MG63 (cell line): ENCODE results near the gene CD82. TPM values are rescaled to one million over a fixed set of nuclear protein-coding genes. Genes with fewer than 3 reads are reported as not detected.
A peak's percentile ranks its signal among the peaks of the same experiment; 100 is the strongest.
"Not testable (repeated sequence)": the region's sequence is repeated elsewhere in the genome, so short reads cannot be mapped to it uniquely, and the experiment has no call there.

Experiments used
- DNase-seq: peaks from one replicate; pipeline ENCODE4 v3.0.0-alpha.2; 2020
- H3K27me3 ChIP-seq: fragments of 250-450 bp; sonication (Bioruptor Pico); 2 replicates; pipeline ENCODE4 v1.5.1; 2020; ENCODE audit warnings: mild to moderate bottlenecking, moderate library complexity
- H3K36me3 ChIP-seq: fragments of 250-450 bp; sonication (Bioruptor Pico); 2 replicates; pipeline ENCODE4 v1.5.1; 2020; ENCODE audit warnings: mild to moderate bottlenecking, moderate library complexity
- H3K4me3 ChIP-seq: fragments of 250-450 bp; sonication (Bioruptor Pico); 2 replicates; pipeline ENCODE4 v1.5.1; 2020; ENCODE audit warnings: mild to moderate bottlenecking, moderate library complexity
- H3K9me3 ChIP-seq: fragments of 250-450 bp; sonication (Bioruptor Pico); 2 replicates; pipeline ENCODE4 v1.5.1; 2020; ENCODE audit warnings: mild to moderate bottlenecking, moderate library complexity
- total RNA-seq: library from RNA; depleted of rRNA; stranded (reverse); fragments of >200 nt; shearing (Covaris generic); gene quantifications from 2 replicates; pipeline ENCODE4 v1.2.3, GENCODE V29; 2014; ENCODE audit warnings: low replicate concordance

The CD82 gene
- total RNA-seq, 1 experiment from 2014 or later = 61.3 TPM

GRCh38 chr11:44548961-44549749 lies 16.3 kb upstream of the CD82 start:
- not testable (repeated sequence) for DNase-seq, H3K4me3 ChIP-seq, H3K36me3 ChIP-seq, H3K27me3 ChIP-seq
- H3K9me3 ChIP-seq = peaks cover 12% of the 10 kb centered on the region

DNA sequence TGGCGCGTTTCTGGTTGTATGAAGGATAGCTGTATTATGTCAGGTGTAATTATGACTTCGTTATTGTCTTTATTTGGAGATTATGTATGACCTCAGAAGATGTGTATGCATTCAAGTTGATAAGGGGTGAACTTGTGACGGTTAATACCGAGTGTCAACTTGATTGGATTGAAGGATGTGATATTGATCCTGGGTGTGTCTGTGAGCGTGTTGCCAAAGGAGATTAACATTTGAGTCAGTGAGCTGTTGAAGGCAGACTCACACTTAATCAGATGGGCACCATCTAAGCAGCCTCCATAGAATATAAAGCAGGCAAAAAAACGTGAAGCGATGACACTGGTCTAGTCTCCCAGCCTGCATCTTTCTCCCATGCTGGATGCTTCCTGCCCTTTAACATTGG lies 15.3 kb upstream of the CD82 start:
- Histone ChIP-seq H3K9me3 (peaks cover 12% of the 10 kb centered on the region), H3K36me3 (no peaks in the 10 kb centered on the region), H3K27me3 (no peaks in the 10 kb centered on the region), H3K4me3 (no peak overlapping the region)
- DNase-seq = no peak

GRCh38 chr11:44551456-44552139 lies 13.9 kb upstream of the CD82 start:
- no peak for DNase-seq
- H3K9me3 ChIP-seq = peaks cover 12% of the 10 kb centered on the region
- H3K36me3 ChIP-seq = no peaks in the 10 kb centered on the region
- no peak overlapping the region for H3K4me3 ChIP-seq
- H3K27me3 ChIP-seq = no peaks in the 10 kb centered on the region

- Histone ChIP-seq H3K4me3 (no peak overlapping the region), H3K36me3 (no peaks in the 10 kb centered on the region), H3K9me3 (peaks cover 12% of the 10 kb centered on the region), H3K27me3 (no peaks in the 10 kb centered on the region)
- DNase-seq = no peak
Measured at GRCh38 chr11:44555031-44555800, 10.2 kb upstream of the CD82 start.

DNA sequence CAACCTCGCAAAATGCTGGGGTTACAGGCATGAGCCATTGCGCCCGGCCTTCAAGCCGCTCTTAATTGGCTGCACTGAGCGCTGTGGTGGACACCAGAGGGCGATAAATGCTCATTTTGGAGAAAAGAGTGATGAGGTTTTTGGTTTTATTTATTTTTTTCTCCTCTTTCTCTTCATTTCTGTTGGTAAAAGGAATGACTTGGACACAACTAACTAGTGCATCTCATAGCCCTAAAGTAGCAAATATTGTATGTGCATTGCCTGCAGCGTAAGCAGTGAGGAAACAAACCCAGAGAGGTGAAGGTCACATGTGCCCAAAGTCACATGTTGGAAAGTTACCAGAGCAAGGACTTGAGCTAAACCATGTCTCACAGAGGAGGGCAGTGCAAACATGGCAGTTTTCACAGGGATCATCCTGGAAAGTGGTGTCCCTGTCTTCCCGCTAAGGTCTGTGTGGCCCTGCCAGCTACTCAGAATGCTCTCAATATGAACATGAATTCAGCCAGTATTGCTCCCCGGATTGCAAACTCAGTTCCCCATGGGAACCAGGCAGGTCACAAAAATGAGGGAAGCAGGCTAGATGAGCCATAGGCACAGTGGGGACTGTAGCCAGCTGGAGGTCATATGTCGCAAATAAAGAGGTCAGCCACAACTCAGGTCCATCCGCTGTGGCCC lies 8.6 kb upstream of the CD82 start:
- DNase-seq = peak; percentile 53
- Histone ChIP-seq H3K4me3 (no peak overlapping the region), H3K9me3 (peaks cover 12% of the 10 kb centered on the region), H3K27me3 (no peaks in the 10 kb centered on the region), H3K36me3 (no peaks in the 10 kb centered on the region)

GRCh38 chr11:44557464-44557863 lies 8.0 kb upstream of the CD82 start:
- peaks cover 11% of the 10 kb centered on the region for H3K9me3 ChIP-seq
- no peaks in the 10 kb centered on the region for H3K27me3 ChIP-seq
- no peaks in the 10 kb centered on the region for H3K36me3 ChIP-seq
- H3K4me3 ChIP-seq = no peak overlapping the region
- DNase-seq = no peak

- Histone ChIP-seq H3K4me3 (no peak overlapping the region), H3K9me3 (no peaks in the 10 kb centered on the region), H3K36me3 (no peaks in the 10 kb centered on the region), H3K27me3 (no peaks in the 10 kb centered on the region)
- no peak for DNase-seq
Measured at GRCh38 chr11:44559207-44559939, 6.1 kb upstream of the CD82 start.

- not testable (repeated sequence) for H3K36me3 ChIP-seq, H3K27me3 ChIP-seq, H3K4me3 ChIP-seq, DNase-seq, H3K9me3 ChIP-seq
Measured at GRCh38 chr11:44559940-44560300, 5.5 kb upstream of the CD82 start.

DNA sequence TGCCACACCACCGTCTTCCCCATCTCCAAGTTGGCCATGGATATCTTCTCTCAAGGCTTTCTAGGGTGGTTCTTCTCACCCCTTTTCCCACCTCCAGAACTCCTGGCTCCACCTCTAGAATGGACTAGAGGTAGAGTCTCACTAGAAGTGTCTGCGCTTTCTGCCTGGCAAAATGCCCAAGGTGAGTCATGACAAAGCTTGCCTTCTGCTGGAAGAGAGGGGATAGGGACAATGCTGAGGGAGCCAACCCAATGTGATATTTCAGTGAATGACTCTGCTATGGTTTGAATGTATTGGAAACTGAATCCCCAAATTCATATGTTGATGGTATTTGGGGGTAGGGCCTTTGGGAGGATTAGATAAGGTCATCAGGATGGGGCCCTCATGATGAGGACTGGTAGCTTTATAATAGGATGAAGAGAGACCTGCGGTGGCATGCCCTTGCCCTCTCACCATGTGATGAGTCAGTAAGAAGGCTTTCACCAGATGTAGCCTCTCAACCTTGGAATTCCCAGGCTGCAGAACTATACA lies 4.1 kb upstream of the CD82 start:
- Histone ChIP-seq H3K9me3 (no peaks in the 10 kb centered on the region), H3K27me3 (no peaks in the 10 kb centered on the region), H3K4me3 (no peak overlapping the region), H3K36me3 (no peaks in the 10 kb centered on the region)
- peak; percentile 37 for DNase-seq

- Histone ChIP-seq H3K4me3 (no peak overlapping the region), H3K27me3 (no peaks in the 10 kb centered on the region), H3K36me3 (no peaks in the 10 kb centered on the region), H3K9me3 (no peaks in the 10 kb centered on the region)
- no peak for DNase-seq
Measured at GRCh38 chr11:44561964-44562734, 3.3 kb upstream of the CD82 start.

DNA sequence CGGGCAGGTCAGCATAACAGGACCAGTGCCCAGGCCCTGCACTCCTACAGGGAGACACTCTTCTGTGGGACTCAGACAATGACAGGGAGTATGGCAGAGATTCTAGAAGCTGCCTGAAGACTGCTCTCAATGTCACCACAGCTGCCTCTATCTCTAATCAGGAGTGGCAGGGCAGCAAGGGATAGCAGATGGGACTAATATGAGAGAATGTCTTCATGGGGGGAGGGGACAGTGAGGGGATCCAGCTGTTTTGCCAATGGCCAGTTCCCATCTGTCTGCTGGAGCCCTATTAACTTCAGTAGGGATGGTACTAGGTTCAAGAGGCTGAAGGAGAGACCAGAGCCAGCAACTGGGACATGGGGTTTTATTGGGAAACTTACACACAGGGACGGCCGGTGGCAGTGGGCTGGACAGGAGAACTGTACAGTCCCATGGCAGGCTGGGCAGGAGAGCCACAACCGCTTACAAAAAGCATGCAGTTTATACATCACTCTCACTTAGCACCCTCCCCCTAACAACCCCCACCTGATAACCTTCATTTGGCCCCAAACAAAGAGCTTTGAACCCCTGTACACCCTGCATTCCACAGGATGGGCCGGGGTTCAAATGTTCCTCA lies 2.5 kb upstream of the CD82 start:
- no peak for DNase-seq
- Histone ChIP-seq H3K36me3 (no peaks in the 10 kb centered on the region), H3K9me3 (no peaks in the 10 kb centered on the region), H3K27me3 (no peaks in the 10 kb centered on the region), H3K4me3 (no peak overlapping the region)

GRCh38 chr11:44563711-44564110 lies 1.8 kb upstream of the CD82 start:
- Histone ChIP-seq H3K4me3 (no peak overlapping the region), H3K36me3 (no peaks in the 10 kb centered on the region), H3K9me3 (no peaks in the 10 kb centered on the region), H3K27me3 (no peaks in the 10 kb centered on the region)
- no peak for DNase-seq

GRCh38 chr11:44564166-44564565 lies 1.3 kb upstream of the CD82 start:
- DNase-seq = no peak
- Histone ChIP-seq H3K36me3 (no peaks in the 10 kb centered on the region), H3K4me3 (no peak overlapping the region), H3K27me3 (no peaks in the 10 kb centered on the region), H3K9me3 (no peaks in the 10 kb centered on the region)

DNA sequence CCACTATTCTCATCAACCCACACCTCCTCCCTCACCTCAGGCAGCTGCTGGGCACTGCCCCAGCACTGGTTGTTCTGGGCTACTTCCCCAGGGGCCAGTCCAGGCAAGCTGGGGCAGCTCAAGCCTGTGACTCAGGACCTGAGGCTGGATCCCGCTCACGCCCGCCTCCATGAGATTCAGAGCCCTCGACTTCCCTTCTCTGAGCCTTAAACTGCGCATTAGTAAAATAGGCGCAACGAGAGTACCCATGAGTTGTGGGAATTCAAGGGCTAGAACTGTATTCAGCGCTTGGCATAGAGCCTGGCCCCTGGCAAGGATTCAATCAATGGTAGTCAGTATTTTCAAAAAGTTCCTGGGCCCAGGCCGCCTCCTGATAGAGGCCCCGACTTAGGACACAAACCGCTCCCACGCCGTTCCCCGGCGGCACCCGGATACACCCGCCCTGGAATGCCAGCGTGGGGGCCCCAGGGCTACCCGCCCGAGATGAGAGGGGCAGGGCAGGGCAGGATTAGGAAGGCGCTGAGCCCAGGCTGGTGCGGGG lies 723 bp upstream of the CD82 start:
- H3K36me3 ChIP-seq = no peaks in the 10 kb centered on the region
- peak overlapping the region; percentile 38 for H3K4me3 ChIP-seq
- H3K27me3 ChIP-seq = no peaks in the 10 kb centered on the region
- no peaks in the 10 kb centered on the region for H3K9me3 ChIP-seq
- DNase-seq = peak; percentile 96
